Nephron (organoid): ENCODE measurements around the gene GDF15.

Experiments
- H3K27ac Mint-ChIP-seq, 3 experiments: 2 replicates each; pipeline ENCODE4 v1.8.0; 2020; ENCODE audit warnings: mixed read lengths in 3 of 3, mild to moderate bottlenecking in 2 of 3, moderate library complexity in 1 of 3
- H3K27me3 Mint-ChIP-seq: 2 replicates; pipeline ENCODE4 v1.8.0; 2021; ENCODE audit warnings: low read depth, mild to moderate bottlenecking, moderate library complexity, mixed read lengths
- H3K36me3 Mint-ChIP-seq: 2 replicates; pipeline ENCODE4 v1.8.0; 2020; ENCODE audit warnings: low read depth, mixed read lengths
- H3K4me1 Mint-ChIP-seq: 2 replicates; pipeline ENCODE4 v1.8.0; 2020; ENCODE audit warnings: mixed read lengths
- H3K4me3 Mint-ChIP-seq, 3 experiments: 2 replicates each; pipeline ENCODE4 v1.8.0; 2020; ENCODE audit warnings: mild to moderate bottlenecking in 3 of 3, mixed read lengths in 3 of 3, moderate library complexity in 2 of 3
- H3K9me3 Mint-ChIP-seq: 2 replicates; pipeline ENCODE4 v1.8.0; 2020; ENCODE audit warnings: mixed read lengths
- CTCF ChIP-seq, 3 experiments: fragments of 200-600 bp; sonication (generic); IDR thresholded peaks; one replicate each; pipeline ENCODE4 v1.5.0; 2021; ENCODE audit warnings: antibody characterized with exemption in 3 of 3; ENCODE audit not compliant: unreplicated experiment in 3 of 3

The GDF15 gene

DNA sequence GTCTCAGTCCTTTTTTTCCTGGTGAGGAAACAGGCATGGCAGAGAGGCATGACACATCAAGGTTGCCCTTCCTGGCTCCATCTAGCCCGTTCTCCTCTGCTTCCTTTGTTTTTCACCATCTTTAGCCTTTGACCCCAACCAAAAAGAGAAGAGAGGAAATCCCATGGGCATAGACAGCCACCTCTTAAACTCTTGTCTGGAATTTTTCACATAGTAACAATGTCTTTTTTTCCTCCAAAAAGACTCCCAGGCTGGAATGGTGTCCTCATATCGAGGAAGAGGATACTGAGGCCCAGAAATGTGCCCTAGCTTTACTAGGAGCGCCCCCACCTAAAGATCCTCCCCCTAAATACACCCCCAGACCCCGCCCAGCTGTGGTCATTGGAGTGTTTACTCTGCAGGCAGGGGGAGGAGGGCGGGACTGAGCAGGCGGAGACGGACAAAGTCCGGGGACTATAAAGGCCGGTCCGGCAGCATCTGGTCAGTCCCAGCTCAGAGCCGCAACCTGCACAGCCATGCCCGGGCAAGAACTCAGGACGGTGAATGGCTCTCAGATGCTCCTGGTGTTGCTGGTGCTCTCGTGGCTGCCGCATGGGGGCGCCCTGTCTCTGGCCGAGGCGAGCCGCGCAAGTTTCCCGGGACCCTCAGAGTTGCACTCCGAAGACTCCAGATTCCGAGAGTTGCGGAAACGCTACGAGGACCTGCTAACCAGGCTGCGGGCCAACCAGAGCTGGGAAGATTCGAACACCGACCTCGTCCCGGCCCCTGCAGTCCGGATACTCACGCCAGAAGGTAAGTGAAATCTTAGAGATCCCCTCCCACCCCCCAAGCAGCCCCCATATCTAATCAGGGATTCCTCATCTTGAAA lies at the start of gene GDF15:
Gene GDF15 (plus strand): TSS at position 484 of the 868 bp plus-strand sequence. CDS start 32 bp downstream, at position 516.
- peak within 1 kb of the TSS; percentile 68 to 75 (median 72) for H3K4me3 Mint-ChIP-seq
- TF ChIP-seq CTCF (IDR thresholded peaks at IDR 0.05; ENCODE audit: unreplicated experiment in 3 of 3), result peak; percentile 41 to 55 (median 46)
- peak within 1 kb of the TSS; percentile 38 to 79 (median 78) for H3K27ac Mint-ChIP-seq
- H3K36me3 Mint-ChIP-seq, result no peaks in the 10 kb centered on the region
- H3K27me3 Mint-ChIP-seq, result peaks cover 17% of the 10 kb centered on the region
- peaks cover 12% of the 10 kb centered on the region for H3K4me1 Mint-ChIP-seq
- no peaks in the 10 kb centered on the region for H3K9me3 Mint-ChIP-seq

DNA sequence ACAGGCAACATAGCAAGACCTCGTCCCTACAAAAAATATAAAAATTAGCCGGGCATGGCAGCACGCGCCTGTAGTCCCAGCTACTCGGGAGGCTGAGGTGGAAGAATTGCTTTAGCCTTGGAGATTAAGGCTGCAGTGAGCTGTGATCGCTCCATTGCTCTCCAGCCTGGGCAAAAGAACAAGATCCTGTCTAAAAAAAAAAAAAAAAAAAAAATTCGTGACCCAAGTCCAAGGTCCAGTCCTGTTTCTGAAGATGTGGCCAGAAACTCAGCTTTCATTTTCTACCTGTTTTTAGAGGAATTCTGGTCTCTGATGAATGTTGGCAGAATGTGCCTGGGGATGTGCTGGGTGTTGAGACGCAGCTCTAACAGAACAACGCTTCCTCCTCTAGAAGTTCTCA lies 47.4 kb upstream of the GDF15 start:
- Mint-ChIP-seq H3K9me3 (no peaks in the 10 kb centered on the region), H3K27ac (peak overlapping the region; percentile 53 to 83 (median 56)), H3K4me3 (peak overlapping the region; percentile 60 to 81 (median 69)), H3K4me1 (peaks cover 5% of the 10 kb centered on the region), H3K27me3 (peaks cover 4% of the 10 kb centered on the region), H3K36me3 (no peaks in the 10 kb centered on the region)
- no peak for TF ChIP-seq CTCF (IDR thresholded peaks at IDR 0.05; ENCODE audit: unreplicated experiment in 3 of 3)

DNA sequence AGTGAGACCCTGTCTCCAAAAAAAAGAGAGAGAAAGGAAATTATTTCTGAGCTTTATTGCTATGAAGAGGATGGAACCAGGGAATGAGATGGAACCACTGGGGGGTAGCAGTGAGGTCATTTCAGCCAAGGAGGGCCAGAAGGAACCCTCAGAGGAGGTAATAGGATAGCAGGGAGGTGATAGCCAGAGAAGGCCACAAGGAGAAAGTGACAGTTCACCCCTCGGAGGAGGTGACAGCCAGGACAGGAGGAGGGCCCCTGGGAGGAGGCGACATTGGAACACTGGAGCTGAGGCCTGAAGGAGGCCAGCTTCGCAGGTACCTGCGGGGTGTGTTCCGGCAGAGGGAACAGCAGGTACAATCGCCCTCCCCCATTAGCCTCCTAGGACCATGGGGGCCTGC lies 46.2 kb upstream of the GDF15 start:
- peaks cover 4% of the 10 kb centered on the region for H3K36me3 Mint-ChIP-seq
- peaks cover 15% of the 10 kb centered on the region for H3K4me1 Mint-ChIP-seq
- peak overlapping the region; percentile 28 to 84 (median 77) for H3K27ac Mint-ChIP-seq
- H3K27me3 Mint-ChIP-seq, result peaks cover 4% of the 10 kb centered on the region
- H3K9me3 Mint-ChIP-seq, result no peaks in the 10 kb centered on the region
- no peak for TF ChIP-seq CTCF (IDR thresholded peaks at IDR 0.05; ENCODE audit: unreplicated experiment in 3 of 3)
- peak overlapping the region; percentile 92 to 97 (median 96) for H3K4me3 Mint-ChIP-seq

DNA sequence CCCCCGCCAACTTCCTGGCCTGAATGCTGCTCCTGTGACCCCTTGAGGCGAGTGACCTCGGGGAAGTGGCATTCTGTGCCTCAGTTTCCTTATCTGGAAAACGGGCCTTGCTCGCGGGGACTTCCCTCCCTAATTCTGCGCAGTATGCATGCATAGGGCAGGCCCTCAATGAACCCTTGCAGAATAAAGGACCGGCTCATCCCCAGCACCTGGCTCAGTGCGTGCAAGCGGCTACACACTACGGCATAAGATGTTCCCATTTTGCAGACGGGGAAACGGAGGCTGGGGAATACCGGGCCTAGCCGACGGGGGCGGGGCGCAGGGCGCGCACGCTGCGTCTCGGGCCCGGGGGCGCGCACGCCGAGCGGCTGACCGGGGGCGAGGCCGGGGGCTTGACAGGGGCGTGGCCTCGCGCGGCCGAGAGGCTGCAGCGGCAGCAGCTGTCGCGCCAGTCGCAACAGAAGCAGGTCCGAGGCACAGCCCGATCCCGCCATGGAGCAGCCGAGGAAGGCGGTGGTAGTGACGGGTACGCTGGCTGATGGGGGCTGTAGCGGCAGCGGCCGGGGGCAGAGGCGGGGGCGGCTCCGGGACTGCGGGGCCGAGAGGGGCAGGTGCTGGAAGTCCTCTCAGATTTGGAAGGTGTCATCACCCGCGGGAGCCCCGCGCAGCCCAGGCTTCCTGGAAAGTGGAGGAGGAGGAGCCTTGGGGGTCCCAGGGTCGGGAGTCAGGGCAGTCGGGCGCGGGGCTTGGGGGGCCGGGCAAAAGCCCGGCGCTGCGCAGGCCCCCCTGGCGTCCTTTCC lies 45.6 kb upstream of the GDF15 start, which contains the start of gene PGPEP1:
Gene PGPEP1 (plus strand): TSS at position 409 of the 800 bp plus-strand sequence. CDS start 84 bp downstream, at position 493.
- H3K27ac Mint-ChIP-seq, result peak within 1 kb of the TSS; percentile 28 to 84 (median 77)
- TF ChIP-seq CTCF (IDR thresholded peaks at IDR 0.05; ENCODE audit: unreplicated experiment in 3 of 3), result no peak
- H3K4me3 Mint-ChIP-seq, result peak within 1 kb of the TSS; percentile 92 to 97 (median 96)
- H3K27me3 Mint-ChIP-seq, result peaks cover 4% of the 10 kb centered on the region
- H3K36me3 Mint-ChIP-seq, result peaks cover 4% of the 10 kb centered on the region
- no peaks in the 10 kb centered on the region for H3K9me3 Mint-ChIP-seq
- H3K4me1 Mint-ChIP-seq, result peaks cover 15% of the 10 kb centered on the region

GRCh38 chr19:18340990-18341868 lies 44.7 kb upstream of the GDF15 start:
- Mint-ChIP-seq H3K27ac (peak overlapping the region in 2 of 3 experiments; percentile 10 to 20), H3K9me3 (no peaks in the 10 kb centered on the region), H3K27me3 (peaks cover 4% of the 10 kb centered on the region), H3K36me3 (peaks cover 4% of the 10 kb centered on the region), H3K4me3 (peak overlapping the region; percentile 74 to 84 (median 75)), H3K4me1 (peaks cover 16% of the 10 kb centered on the region)
- no peak for TF ChIP-seq CTCF (IDR thresholded peaks at IDR 0.05; ENCODE audit: unreplicated experiment in 3 of 3)
